HG03457 (cell line): ENCODE data around the gene TAS2R38.
"Not testable (repeated sequence)": the region's sequence is repeated elsewhere in the genome, so short reads cannot be mapped to it uniquely, and the experiment has no call there.

Source experiments
- ATAC-seq: cut with Tn5 transposase; IDR thresholded peaks from one replicate; pipeline ENCODE4 v1.9.1; 2021; ENCODE audit warnings: moderate number of reproducible peaks; ENCODE audit not compliant: unreplicated experiment

The TAS2R38 gene

GRCh38 chr7:141973673-141974072 is at the start of gene TAS2R38:
TSS of gene TAS2R38 (minus strand) at chr7:141973773. CDS start at chr7:141973689, 84 bp downstream.
- ATAC-seq: no peak

GRCh38 chr7:142018154-142018553 is 44.6 kb upstream of the TAS2R38 start:
- no peak for ATAC-seq

- ATAC-seq: no peak
Measured at GRCh38 chr7:142017451-142017850, 43.9 kb upstream of the TAS2R38 start.

- no peak for ATAC-seq
Measured at GRCh38 chr7:142012825-142013511, 39.4 kb upstream of the TAS2R38 start.

DNA sequence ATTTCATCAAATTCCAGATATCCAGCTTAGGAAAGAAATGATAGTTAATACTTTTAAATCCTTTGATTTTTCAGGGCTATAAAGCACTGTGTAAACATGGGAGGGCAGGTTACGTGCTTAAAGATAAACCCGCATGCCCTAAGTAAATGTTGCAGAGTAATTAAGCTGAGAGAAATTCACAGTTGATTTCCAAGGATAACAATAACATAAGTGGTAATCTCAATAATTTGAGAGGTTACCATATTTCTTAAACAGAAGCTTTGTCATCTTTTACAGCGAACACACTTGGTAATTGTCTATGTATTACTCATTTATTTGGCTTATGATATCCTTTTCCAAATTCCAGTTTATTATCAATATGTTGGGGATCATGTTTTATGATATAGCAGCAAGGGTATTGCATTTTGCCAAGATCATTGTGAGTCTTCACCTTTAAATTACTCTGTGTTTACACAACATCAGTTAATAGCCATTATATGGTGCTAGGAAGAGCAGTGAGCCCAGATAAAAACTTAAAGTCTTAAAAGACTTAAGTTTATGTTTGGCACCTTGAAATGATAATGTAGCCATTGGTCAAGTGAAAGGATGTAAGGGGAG is 37.5 kb upstream of the TAS2R38 start:
- ATAC-seq: no peak

DNA sequence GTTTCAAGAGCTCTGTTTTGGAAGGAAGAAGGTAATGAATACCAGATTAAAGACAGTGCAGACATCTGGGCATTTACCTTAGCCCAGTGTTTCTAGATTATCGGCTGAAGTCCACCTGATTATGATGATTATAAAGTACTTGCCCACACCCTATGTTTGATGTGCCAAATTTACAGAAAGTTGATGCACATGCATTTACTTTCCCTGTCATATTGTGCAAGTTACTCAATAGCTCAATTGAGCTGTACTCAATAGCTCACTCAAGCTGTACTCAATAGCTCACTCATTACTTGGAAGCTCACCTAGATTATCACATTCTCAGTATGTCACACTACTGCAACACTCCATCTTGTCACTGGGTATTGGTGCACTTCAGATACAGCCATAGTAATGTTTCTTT is 35.6 kb upstream of the TAS2R38 start:
- no peak for ATAC-seq

GRCh38 chr7:142006577-142006976 is 33.0 kb upstream of the TAS2R38 start:
- no peak for ATAC-seq

- ATAC-seq: no peak
Measured at GRCh38 chr7:142002179-142002578, 28.6 kb upstream of the TAS2R38 start.

DNA sequence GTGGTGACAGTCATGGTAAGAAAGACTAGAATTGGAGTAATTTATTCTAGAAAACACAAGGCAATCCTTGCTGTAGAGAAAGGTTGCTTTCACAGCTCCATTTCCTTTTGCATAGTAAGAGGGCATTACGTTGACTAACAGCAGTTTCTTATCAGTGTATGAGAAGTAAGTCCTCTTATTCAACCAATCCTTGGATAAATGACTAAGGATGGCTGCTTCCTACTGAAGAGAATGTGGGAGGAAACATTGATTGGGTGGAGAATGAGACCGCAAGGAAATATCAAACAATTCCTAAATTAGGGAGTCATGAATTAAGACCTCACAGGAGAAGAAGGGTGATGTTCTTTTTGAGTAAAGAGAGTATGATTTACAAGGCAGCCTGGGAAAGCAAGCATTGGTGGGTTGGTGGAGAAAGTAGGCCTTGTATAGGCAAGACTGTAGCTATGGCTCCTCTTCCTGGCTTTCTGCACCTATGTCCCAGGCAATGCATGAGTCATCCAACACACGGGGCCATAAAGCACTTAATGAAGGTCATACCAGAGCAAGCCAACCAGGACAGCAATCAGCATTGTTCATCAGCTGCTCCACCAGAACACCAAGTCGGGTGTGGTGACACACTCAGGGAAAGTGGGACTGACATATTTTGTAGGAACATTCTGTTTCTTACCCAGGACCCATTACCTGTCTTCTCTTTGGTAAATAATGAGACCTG is 27.7 kb upstream of the TAS2R38 start:
- ATAC-seq: no peak

- ATAC-seq: no peak
Measured at GRCh38 chr7:142000244-142000643, 26.7 kb upstream of the TAS2R38 start.

DNA sequence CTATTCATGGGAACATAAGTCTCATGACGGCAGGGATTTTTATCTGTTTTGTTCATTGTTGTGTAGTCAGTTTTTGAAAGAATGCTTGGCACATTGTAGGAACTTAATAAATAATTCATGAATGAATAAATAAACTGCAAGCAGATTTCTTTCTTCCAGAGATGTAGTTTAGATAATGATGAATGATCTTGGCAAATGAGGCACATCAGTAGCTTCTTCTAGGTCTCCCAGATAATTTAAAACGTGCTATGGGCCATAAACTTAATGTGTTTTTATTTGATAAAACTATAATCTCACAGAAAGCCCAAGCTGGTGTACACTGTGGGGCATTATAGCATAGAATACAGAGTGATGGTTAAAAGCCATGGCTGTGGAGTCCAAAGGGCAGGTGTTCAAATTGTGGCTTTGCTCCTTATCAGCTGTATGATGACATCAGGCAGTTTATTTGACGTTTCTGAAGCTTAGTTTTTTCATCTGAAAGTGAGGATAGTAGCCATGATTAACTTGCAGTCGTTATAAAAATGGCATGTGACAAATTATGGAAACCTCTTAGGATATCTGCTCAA is 25.6 kb upstream of the TAS2R38 start:
- no peak for ATAC-seq

GRCh38 chr7:141993354-141993753 is 19.8 kb upstream of the TAS2R38 start:
- ATAC-seq: no peak

- ATAC-seq: no peak
Measured at GRCh38 chr7:141992688-141993087, 19.1 kb upstream of the TAS2R38 start.

GRCh38 chr7:141992156-141992555 is 18.6 kb upstream of the TAS2R38 start:
- no peak for ATAC-seq

DNA sequence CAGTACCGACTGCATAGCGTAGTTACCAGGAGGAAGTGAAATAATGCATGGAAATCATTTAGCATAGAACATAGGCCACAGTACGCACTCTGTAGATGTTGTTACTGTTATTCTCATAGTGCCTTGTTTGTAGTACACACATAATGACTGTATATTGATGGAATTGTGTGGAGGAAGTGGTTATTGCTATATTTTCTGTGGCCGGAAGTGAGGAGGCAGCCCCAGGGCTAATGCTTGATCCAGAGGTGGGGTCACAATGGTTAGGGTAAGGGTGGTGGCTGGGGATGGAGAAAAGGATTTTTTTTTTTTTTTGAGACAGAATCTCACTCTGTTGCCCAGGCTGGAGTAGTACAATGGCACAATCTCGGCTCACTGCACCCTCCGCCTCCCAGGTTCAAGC is 17.6 kb upstream of the TAS2R38 start:
- ATAC-seq: no peak

- ATAC-seq: no peak
Measured at GRCh38 chr7:141990011-141990725, 16.6 kb upstream of the TAS2R38 start.

- ATAC-seq: not testable (repeated sequence)
Measured at GRCh38 chr7:141987803-141988202, 14.2 kb upstream of the TAS2R38 start.

DNA sequence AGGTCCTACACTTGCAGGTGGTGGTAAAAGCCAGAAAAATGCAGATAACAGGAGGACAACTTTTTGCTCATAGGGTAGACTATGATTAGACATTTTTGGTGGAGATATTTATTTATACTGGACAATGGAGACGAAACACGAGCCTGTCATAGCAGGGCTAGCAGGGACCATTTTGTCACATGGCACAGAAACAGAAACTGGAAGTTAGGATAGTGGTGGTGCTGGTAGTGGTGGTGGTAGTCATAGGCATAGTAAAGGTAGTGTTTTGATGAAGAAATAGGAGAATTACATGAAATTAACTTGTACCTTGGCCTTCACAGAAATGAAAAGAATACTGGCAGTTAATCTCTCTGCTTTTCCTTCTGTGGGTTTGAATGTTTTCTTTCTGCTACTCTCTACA is 13.3 kb upstream of the TAS2R38 start:
- no peak for ATAC-seq

- not testable (repeated sequence) for ATAC-seq
Measured at GRCh38 chr7:141985926-141986325, 12.4 kb upstream of the TAS2R38 start.

DNA sequence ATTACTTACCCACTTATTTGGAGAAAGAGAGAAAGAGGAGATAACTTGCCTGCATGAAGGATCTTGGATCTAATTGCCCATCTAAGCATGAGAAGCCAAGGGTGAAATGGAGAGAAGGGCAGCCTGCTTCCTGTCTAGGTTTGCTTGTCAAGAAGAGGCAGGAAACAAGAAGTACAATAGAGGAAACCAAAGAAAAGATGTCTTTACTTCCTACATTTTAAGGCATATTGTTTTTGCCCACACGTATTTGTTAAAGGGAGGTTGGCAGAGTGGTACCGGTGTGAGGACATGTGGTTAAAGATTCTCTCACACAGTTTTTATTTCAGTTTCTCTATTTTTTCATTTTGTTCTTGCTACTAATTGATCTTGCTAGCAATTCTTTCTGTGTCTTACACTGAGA is 6.0 kb upstream of the TAS2R38 start:
- ATAC-seq: no peak

DNA sequence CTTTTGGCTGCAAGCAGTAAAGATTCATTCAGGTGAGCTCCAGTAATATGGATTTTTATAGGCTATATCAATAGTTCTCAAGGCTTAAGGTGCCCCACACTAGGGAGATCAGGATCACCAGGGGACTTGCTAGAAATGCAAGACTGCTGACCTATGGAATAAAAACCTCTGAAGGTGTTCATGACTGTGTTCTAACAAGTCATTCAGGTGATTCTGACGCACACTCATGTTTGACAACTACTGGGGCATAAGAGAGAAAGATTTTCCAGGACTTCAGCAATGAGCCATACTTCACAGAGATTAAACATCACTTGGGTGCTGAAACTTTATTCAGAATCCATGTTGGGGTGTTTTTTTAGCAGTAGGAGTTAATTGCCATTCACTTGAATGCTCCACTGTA is 4.8 kb upstream of the TAS2R38 start:
- no peak for ATAC-seq
